ENCODE data around the gene TMIGD3.

TMIGD3 gene

GRCh38 chr1:111446546-111446945 lies 56.9 kb downstream of the TMIGD3 start:
- no peak for DNase-seq

- DNase-seq = no peak
Observed at GRCh38 chr1:111444031-111444430, 59.4 kb downstream of the TMIGD3 start.

GRCh38 chr1:111442457-111442856 lies 61.0 kb downstream of the TMIGD3 start:
- no peak for DNase-seq

GRCh38 chr1:111441573-111442192 lies 61.8 kb downstream of the TMIGD3 start:
- DNase-seq = no peak

GRCh38 chr1:111439461-111440351 lies 63.7 kb downstream of the TMIGD3 start:
- DNase-seq = no peak

- DNase-seq = no peak
Observed at GRCh38 chr1:111436726-111437125, 66.7 kb downstream of the TMIGD3 start.

All from inflammatory macrophage treated with lipopolysaccharide for 1 hour (primary cell).